HG02610 (cell line): Measurements from ENCODE around the gene GBF1.

Experiments
- ATAC-seq: cut with Tn5 transposase; IDR thresholded peaks from one replicate; pipeline ENCODE4 v1.9.1; 2021; ENCODE audit warnings: mild to moderate bottlenecking, moderate library complexity; ENCODE audit not compliant: unreplicated experiment

Gene GBF1

GRCh38 chr10:102335184-102335583, 89.9 kb downstream of the GBF1 start:
- no peak for ATAC-seq

- ATAC-seq, result no peak
Observed at GRCh38 chr10:102341038-102341688, 95.8 kb downstream of the GBF1 start.

DNA sequence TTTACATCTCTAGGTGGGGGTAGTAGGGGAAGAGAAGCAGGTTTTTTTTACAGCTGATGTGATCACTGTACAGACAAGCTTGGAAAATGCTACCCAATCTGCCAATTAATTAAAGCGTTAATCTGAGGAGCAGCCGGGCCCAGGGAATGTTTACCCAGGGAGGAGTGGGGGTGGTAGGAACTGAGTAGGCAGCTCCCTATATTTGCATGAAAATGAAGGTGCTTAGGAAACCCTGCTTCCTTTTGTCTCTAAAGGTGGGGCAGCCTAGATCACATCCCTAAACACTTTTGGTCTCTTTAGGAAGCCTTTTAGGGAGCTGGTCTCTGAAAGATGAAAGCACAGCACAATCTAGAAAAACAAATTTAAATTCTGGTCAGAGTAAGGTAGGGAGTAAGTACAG, 97.1 kb downstream of the GBF1 start:
- ATAC-seq, result no peak

GRCh38 chr10:102342958-102343357, 97.6 kb downstream of the GBF1 start:
- ATAC-seq, result no peak

DNA sequence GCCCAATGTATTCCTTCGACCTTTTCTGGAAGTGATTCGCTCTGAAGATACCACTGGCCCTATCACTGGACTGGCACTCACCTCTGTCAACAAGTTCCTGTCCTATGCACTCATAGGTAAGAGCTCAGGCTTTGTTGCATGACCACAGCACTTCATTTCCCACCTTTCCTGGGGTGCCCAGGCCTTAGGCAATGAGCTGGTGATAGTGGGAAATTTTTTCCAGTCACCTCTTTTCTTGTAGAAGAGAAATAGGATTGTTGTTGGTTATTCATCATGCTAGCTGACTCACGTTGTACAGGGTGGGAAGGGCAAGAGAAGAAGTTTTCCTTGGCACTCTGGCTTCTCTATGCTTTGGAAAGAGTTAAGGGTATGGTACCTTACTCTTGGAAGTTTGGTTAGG, 98.7 kb downstream of the GBF1 start:
- ATAC-seq, result no peak

DNA sequence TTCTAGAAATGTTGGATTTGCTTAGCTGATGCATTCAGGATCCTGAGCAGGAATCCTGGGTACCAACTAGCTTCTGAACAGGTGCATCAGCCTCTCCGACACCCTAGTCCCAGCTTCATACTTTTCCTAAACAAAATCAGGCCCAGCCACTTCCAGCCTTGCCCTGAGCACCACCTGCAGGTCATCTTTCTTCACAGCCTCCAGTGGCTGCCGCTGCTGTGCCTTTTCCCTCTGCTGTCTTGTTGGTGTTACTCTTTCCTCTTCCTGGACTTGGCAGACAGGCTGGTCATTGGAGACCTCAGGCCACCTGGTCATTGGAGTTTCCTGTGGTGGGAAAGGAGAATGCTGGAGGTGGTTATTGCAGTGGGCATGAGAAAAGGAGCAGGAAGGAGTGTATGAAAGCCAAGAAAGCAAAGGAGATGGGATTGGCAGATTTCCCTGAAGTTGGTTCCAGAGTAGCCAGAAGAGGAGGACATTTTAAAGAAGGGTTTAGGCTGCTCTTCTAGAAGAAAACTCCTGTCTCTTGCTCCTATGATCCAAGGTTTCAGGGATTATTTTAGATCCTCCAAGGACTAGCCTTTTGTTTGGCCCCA, 102.0 kb downstream of the GBF1 start:
- no peak for ATAC-seq

GRCh38 chr10:102352066-102352715, 106.9 kb downstream of the GBF1 start:
- no peak for ATAC-seq

DNA sequence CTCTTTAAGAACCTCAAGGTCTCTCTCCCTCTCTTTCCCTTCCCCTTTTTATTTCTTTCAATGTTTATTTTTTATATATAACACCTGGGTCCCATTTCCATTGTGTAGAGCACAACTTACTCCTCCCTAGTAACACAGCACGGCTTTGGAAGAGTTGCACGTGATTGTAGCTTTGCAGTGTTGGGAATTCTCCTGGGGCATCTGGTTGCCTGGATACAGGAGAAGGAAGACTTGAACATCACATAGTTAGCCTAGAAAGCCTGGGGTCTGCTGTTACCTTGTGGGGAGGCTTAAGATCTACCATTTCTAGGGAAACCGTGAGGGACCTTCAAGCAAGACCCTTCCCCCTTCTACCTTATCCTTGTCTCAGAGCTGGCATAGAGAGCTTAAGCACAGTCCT, 109.1 kb downstream of the GBF1 start:
- no peak for ATAC-seq

DNA sequence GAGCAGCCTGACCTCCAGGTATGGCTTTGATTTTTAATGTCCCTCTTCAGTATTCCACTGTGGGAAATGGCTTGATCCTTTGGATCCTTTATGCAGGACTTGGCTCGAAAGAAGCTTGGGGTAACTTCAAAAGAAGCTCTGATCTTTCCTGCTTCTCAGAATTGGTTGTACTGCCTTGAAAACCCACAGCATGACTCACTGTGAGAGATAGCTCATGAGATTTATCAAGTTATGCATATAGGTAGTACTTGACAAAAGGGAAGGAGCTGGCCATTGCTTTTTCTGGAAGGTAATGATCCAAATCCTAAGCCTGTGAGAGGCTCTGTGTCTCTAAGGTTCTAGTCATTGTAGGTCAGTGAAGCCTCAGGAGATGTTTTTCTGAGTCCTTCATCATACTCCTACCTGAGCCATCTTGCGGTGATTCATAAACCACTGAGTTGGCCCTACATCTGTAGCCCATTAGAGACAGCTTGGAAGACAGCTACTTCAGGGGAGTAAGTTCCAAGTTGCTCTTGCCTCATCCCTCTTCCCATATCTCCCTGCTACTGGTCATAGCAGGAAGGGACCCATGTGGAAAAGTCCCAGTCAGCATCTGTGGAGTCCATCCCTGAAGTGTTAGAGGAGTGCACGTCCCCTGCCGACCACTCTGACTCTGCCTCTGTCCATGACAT, 113.5 kb downstream of the GBF1 start:
- ATAC-seq, result no peak

GRCh38 chr10:102367441-102367840, 122.1 kb downstream of the GBF1 start:
- no peak for ATAC-seq

GRCh38 chr10:102368077-102368476, 122.7 kb downstream of the GBF1 start:
- ATAC-seq, result no peak

DNA sequence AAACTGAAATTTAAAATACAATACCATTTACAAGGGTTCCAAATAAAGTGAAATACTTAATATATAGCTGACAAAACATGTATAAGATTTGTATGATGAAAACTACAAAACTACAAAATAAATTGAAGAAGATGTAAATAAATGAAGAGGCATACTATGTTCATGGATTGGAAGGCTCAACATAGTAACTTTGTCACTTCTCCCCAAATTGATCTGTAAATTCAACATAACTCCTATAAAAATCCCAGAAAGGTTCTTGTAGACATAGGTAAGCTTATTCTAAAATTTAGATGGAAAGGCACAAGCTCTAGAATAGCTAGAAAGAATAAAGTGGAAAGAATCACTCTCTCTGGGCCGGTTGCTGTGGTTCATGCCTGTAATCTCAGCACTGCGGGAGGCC, 126.0 kb downstream of the GBF1 start:
- ATAC-seq, result no peak

DNA sequence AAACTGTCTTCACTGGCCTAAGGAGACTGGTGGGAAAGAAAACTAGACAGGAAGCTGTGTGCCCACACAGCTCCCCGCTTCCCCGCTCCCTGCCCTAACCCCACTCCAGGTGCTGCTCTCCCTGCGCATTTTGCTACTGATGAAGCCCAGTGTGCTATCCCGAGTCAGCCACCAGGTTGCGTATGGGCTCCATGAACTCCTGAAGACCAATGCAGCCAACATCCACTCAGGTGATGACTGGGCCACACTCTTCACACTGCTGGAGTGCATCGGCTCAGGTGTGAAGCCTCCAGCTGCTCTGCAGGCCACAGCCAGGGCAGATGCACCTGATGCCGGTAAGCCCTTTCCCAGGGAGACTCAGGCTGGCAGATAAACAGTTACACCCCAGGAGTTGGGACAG, 129.9 kb downstream of the GBF1 start:
- no peak for ATAC-seq

- no peak for ATAC-seq
Observed at GRCh38 chr10:102375867-102376266, 130.5 kb downstream of the GBF1 start.

DNA sequence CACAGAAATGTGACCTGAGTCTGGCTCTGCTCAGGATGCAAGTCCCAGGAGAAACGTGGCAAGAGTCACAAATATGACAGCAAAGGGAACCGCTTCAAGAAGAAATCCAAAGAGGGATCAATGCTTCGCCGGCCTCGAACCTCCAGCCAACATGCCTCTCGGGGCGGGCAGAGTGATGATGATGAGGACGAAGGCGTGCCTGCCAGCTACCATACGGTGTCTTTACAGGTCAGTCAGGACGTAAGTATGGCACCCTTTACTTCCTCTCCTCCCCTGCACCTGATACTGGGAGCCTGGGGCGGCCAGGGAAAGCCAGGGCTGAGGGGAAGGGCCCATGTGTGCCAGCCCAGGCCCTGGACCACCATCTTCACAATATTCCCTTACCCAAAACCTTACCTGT, 131.6 kb downstream of the GBF1 start:
- ATAC-seq, result no peak

- ATAC-seq, result no peak
Observed at GRCh38 chr10:102379383-102379782, 134.1 kb downstream of the GBF1 start.

GRCh38 chr10:102381983-102382382, 136.7 kb downstream of the GBF1 start:
- no peak for ATAC-seq

DNA sequence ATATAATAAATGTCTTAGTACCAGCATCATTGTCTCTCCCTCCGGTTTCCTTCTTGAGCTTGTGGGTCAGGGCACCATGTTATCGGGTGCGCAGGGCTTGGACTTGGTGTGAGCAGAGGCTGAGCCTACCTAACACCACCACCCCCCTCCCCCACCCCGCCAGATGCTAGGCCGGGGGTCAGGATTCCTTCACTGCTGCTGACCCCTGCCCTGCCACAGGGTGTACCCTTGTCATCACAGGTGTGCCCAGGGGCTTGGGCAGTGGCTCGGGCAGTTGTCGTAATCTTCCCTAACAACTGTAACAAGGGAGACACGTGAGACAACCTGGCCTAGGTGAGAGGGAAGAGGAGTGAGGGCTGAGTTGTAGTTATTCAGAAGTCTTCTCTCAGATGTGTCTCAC, 137.5 kb downstream of the GBF1 start:
- ATAC-seq, result no peak

- ATAC-seq, result no peak
Observed at GRCh38 chr10:102384053-102384452, 138.7 kb downstream of the GBF1 start.

GRCh38 chr10:102384606-102385429, 139.5 kb downstream of the GBF1 start:
- no peak for ATAC-seq

DNA sequence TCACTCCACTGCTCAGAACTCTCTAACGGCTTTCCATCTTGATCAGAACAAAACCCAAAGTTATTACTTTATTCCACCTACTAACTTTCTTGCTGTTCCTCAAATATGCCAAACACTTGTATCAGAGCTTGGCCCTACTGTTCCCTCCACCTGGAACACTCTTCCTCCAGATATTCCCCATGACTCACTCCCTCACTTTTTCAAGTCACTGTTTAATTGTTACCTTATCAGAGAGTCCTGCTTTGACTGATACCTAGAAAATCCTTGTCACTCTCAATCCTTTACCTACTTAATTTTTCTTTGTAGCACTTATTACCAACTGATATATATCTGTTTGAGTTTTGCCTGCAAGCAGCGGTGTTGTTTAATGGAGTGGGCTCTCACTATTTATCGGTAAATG, 144.6 kb downstream of the GBF1 start:
- ATAC-seq, result no peak
